OCI-LY7 (cell line): Measurements from ENCODE around the gene KRT28. TPM values are rescaled to one million over a fixed set of nuclear protein-coding genes. Genes with fewer than 3 reads are reported as not detected.

Source experiments
- BruUV-seq: library from RNA; stranded (reverse); fragments of 400-500 nt; replicated peaks from 2 replicates; lab custom pipeline; 2021; lab: Mats Ljungman, UMichigan
- CTCF ChIA-PET: fragments of 300-600 bp; sonication (Branson Sonifier 250); formaldehyde crosslinking; loops from one replicate; lab custom pipeline; 2022; ENCODE audit warnings: antibody characterized with exemption; ENCODE audit not compliant: unreplicated experiment; lab: Charles Lee
- POLR2A ChIA-PET: fragments of 300-600 bp; sonication (Branson Sonifier 250); formaldehyde crosslinking; loops from one replicate; lab custom pipeline; 2022; ENCODE audit warnings: antibody characterized with exemption; lab: Charles Lee
- DNase-seq: peaks from one replicate; pipeline ENCODE4 v3.0.0-alpha.2; 2015; ENCODE audit warnings: low spot score
- H2AFZ ChIP-seq: fragments of 200-600 bp; sonication (generic), shearing (Covaris generic); 2 replicates; pipeline ENCODE4 v1.6.1; 2014; ENCODE audit warnings: mild to moderate bottlenecking, antibody characterized with exemption, low read length, moderate library complexity
- H3K27ac ChIP-seq: fragments of 200-600 bp; sonication (generic); 2 replicates; pipeline ENCODE4 v1.5.1; 2014; ENCODE audit warnings: mixed run types, low read depth, mild to moderate bottlenecking, moderate library complexity, low read length, inconsistent platforms; ENCODE audit not compliant: poor library complexity, severe bottlenecking
- H3K36me3 ChIP-seq: fragments of 200-600 bp; sonication (generic); 2 replicates; pipeline ENCODE4 v1.6.1; 2014; ENCODE audit warnings: mild to moderate bottlenecking, antibody characterized with exemption, low read length, moderate library complexity, mixed read lengths; ENCODE audit not compliant: insufficient read depth
- H3K4me1 ChIP-seq: fragments of 200-600 bp; sonication (generic); 2 replicates; pipeline ENCODE4 v1.5.1; 2014; ENCODE audit warnings: mild to moderate bottlenecking, low read length; ENCODE audit not compliant: insufficient read depth, poor library complexity, severe bottlenecking
- H3K4me2 ChIP-seq: fragments of 200-600 bp; sonication (generic); 2 replicates; pipeline ENCODE4 v1.6.1; 2014; ENCODE audit warnings: mild to moderate bottlenecking, low read length
- H3K4me3 ChIP-seq: fragments of 200-600 bp; sonication (generic); 2 replicates; pipeline ENCODE4 v1.5.1; 2014; ENCODE audit warnings: mild to moderate bottlenecking, low read depth, low read length; ENCODE audit not compliant: poor library complexity, severe bottlenecking
- H3K79me2 ChIP-seq: fragments of 200-600 bp; sonication (generic); 2 replicates; pipeline ENCODE4 v1.6.1; 2016; ENCODE audit warnings: low read depth, mild to moderate bottlenecking, low read length, moderate library complexity, mixed read lengths; ENCODE audit not compliant: insufficient read depth
- H3K9me2 ChIP-seq: fragments of 200-600 bp; sonication (generic); 2 replicates; pipeline ENCODE4 v1.6.1; 2016; ENCODE audit warnings: mild to moderate bottlenecking, low read length, mixed read lengths; ENCODE audit not compliant: insufficient read depth
- H3K9me3 ChIP-seq: fragments of 200-600 bp; sonication (generic); 2 replicates; pipeline ENCODE4 v1.6.1; 2014; ENCODE audit warnings: mild to moderate bottlenecking, mixed run types, low read length, mixed read lengths
- H4K20me1 ChIP-seq: fragments of 200-600 bp; sonication (generic); 2 replicates; pipeline ENCODE4 v1.6.1; 2014; ENCODE audit warnings: mild to moderate bottlenecking, antibody characterized with exemption, low read length, moderate library complexity, mixed read lengths; ENCODE audit not compliant: insufficient read depth
- CTCF ChIP-seq: fragments of 200-600 bp; sonication (generic); conservative IDR thresholded peaks from 2 replicates; pipeline ENCODE4 v1.5.1; 2014; ENCODE audit warnings: mild to moderate bottlenecking, antibody characterized with exemption, low read length, moderate library complexity, mixed read lengths
- EZH2phosphoT487 ChIP-seq: fragments of 200-600 bp; sonication (generic); IDR thresholded peaks from 2 replicates; pipeline ENCODE4 v1.6.1; 2018; ENCODE audit warnings: low read depth, borderline replicate concordance, mild to moderate bottlenecking, mixed run types, antibody characterized with exemption, low read length, moderate library complexity, mixed read lengths
- intact Hi-C: fragments of 100-400 bp; cut with micrococcal nuclease; formaldehyde crosslinking; loops from one replicate; pipeline ENCODE4 v1.10.0; 2022; ENCODE audit not compliant: unreplicated experiment
- total RNA-seq, 2 experiments: library from RNA; depleted of rRNA in 1 of 2; stranded (reverse); fragments of >200 nt in 1 of 2; shearing (Covaris generic) in 1 of 2; gene quantifications; 2 replicates each; pipeline ENCODE4 v1.2.3, GENCODE V29; 2014 to 2022

KRT28 gene
- total RNA-seq, 2 experiments from 2014 or later = not detected

DNA sequence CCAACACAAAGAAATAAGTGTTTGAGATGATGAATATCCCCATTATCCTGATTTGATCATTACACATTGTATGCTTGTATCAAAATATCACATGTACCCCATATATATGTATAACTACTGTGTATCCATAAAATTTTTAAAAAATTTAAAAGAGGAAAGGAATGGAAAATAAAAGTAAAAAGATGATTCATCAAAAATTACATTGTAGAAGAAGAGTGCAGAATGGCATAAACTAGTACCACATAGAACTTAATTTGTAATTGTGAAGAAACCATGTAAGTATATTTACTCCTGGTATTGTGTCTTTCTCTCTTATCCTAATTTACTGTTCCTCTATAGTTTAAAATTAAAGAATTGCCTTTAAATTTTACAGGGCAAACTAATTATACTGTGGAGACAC is 34.1 kb upstream of the KRT28 start:
- ChIA-PET POLR2A (interaction anchor here (1.3 kb wide), 1 partner anchor 15 kb away, joined by 7 read pairs; no protein-coding TSS in a partner anchor), CTCF (no interaction called here)
- BruUV-seq = no TSS peak
- no peak for DNase-seq
- Histone ChIP-seq H3K36me3 (no peaks in the 10 kb centered on the region), H2AFZ (no peak overlapping the region), H3K79me2 (no peaks in the 10 kb centered on the region), H3K9me2 (no peaks in the 10 kb centered on the region), H3K9me3 (no peaks in the 10 kb centered on the region), H4K20me1 (no peaks in the 10 kb centered on the region), H3K4me3 (no peak overlapping the region), H3K4me2 (no peak overlapping the region), H3K4me1 (no peaks in the 10 kb centered on the region), H3K27ac (no peak overlapping the region)
- TF ChIP-seq CTCF = no peak
- TF ChIP-seq EZH2phosphoT487 = no peak
- intact Hi-C loops = no loop called here

DNA sequence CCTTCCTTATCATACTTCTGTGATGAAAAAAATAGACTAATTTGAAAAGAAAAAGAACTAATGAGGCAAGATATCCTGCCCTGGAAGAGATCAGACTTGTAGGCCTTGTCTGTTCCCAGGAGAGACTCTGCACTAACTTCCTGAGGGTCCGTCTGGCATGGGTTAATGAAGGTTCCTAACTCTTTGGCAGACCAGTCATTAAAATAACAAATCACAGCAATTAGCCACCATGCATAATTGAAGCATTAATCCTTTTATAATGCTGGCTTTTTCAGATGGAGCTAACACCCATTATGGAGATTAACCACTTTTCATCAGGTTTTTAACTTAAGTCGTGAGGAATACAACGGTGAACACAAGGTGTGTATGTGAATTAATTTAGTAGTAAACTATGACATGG is 33.1 kb upstream of the KRT28 start:
- Histone ChIP-seq H3K36me3 (no peaks in the 10 kb centered on the region), H3K4me2 (no peak overlapping the region), H3K4me3 (no peak overlapping the region), H3K9me2 (no peaks in the 10 kb centered on the region), H4K20me1 (no peaks in the 10 kb centered on the region), H3K9me3 (no peaks in the 10 kb centered on the region), H2AFZ (no peak overlapping the region), H3K79me2 (no peaks in the 10 kb centered on the region), H3K4me1 (no peaks in the 10 kb centered on the region), H3K27ac (no peak overlapping the region)
- no TSS peak for BruUV-seq
- no peak for TF ChIP-seq CTCF
- no peak for TF ChIP-seq EZH2phosphoT487
- ChIA-PET CTCF (no interaction called here), POLR2A (interaction anchor here (0.7 to 1.3 kb wide), 2 partner anchors 14 to 27 kb away, joined by 3 to 7 read pairs; no protein-coding TSS in a partner anchor)
- DNase-seq = no peak
- intact Hi-C loops = no loop called here

DNA sequence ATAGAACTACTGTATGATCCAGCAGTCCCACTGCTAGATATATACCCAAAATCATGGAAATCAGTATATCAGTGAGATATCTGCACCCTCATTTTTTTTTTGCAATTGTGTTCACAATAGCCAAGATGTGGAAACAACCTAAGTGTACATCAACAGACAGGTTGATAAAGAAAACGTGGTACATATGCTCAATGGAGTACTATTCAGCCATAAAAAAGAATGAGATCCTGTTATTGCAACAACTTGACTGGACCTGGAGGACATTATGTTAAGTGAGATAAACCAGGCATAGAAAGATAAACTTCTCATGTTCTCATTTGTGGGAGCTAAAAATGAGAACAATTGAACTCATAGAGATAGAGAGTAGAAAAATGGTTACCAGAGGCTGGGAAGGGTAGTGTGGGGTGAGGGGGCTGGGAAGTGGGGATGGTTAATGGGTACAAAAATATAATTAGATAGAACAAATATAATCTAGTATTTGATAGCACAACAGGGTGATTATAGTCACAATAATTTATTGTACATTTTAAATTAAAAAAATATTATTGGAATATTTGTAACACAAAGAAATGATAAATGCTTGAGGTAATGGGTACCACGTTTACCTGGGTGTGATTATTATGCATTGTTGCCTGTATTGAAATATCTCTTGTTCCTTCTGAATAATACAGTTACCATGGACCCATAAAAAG is 30.5 kb upstream of the KRT28 start:
- no peaks in the 10 kb centered on the region for H3K79me2 ChIP-seq
- H3K27ac ChIP-seq = no peak overlapping the region
- DNase-seq = no peak
- intact Hi-C loops = no loop called here
- H4K20me1 ChIP-seq = no peaks in the 10 kb centered on the region
- BruUV-seq = no TSS peak
- no peak overlapping the region for H2AFZ ChIP-seq
- no peaks in the 10 kb centered on the region for H3K9me3 ChIP-seq
- ChIA-PET POLR2A (interaction anchor here (0.6 kb wide), 1 partner anchor 28 kb away, joined by 3 read pairs; no protein-coding TSS in a partner anchor), CTCF (no interaction called here)
- no peaks in the 10 kb centered on the region for H3K9me2 ChIP-seq
- H3K4me1 ChIP-seq = no peaks in the 10 kb centered on the region
- H3K4me3 ChIP-seq = no peak overlapping the region
- TF ChIP-seq CTCF = no peak
- TF ChIP-seq EZH2phosphoT487 = no peak
- no peaks in the 10 kb centered on the region for H3K36me3 ChIP-seq
- no peak overlapping the region for H3K4me2 ChIP-seq
